Measurements from ENCODE around the gene GEMIN5.

Gene GEMIN5

DNA sequence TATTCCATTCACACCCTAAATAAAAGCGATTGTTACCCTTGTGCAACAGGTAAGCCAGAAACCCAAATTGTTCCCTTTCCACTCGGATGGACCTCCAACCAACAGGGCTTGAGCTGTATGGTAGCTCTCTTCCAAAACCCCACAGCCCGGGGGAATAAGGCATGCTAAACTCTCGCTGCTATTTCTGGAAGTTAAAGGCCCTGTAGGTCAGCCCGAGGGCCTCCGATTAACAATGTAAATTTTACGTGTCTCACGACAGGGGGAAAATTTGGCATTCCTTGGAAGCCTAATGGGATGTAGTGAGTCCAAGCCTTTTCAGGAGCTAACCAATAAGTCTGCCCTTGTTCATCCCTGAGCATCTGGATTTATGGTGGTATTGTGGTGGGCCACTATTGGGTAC lies 53.6 kb downstream of the GEMIN5 start:
- no peak for DNase-seq

DNA sequence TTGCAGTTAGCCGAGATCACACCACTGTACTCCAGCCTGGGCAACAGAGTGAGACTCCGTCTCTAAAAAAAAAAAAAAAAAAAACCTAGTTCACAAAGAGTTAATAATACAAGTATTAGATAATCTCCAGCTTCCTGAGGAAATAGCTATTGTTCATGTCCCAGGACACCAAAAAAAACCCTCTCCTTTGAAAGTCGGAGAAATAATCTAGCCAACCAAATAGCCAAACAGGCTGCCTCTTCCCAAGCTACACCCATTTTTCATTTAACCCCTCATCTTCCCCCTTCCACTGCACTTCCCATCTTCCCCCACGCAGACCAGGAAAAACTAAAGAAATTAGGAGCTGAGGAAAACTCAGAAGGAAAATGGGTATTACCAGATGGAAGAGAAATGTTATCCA lies 56.0 kb downstream of the GEMIN5 start:
- DNase-seq = no peak

DNA sequence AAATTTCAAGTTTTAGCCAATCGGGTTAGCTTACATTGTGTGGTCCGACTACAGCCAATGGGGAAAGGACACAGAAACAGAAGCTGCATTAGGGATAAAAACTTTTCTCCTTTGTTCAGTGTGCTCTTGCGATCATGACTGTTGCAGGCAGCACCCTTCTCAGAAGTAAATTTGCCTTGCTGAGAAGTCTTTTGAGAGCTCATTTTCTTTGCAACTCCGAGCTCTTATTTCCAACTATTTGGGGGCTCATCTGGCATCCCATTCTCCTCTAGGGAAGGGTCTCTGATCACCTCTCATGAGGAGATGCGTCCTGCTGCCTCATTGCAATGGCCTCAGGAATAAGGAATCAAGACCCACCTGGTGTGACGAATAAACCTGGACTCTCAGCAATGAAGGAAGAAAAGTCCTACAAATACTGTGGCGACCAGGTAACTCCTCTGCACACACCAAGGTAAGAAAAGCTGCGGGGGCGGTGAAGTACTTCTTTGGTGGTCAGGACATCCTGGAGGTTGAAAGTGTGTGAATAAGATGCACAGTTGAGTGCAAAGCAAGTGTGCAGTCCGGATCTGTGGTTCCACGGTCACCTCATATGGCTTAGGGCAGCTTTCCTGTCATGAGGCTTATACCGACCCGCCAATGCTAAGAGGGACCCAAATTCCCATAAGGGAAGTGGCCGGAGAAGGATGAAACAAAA lies 59.2 kb downstream of the GEMIN5 start:
- no peak for DNase-seq

DNA sequence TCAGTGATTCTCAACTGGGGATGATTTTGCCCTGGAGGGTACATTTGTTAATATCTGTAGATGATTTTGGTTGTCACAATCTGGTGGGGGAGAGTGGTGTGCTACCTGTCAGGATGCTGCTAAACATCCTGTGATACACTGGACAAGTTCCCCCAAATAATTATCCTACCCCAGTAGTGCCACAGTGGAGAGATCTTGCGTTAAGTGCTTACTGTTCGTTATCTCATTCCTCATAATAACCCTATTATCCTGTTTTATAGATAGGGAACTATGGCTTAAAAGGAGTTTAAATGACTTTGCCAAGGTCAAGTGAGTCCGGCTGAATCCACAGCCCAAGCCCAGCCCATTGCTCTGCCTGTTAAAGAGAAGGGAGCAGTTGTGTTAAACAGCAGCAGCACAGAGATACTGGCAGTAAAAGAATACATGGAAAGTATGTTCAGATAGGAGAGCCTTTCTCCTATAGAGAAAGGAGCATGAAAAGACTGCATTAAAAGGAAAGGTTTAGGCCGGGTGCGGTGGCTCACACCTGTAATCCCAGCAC lies 64.2 kb downstream of the GEMIN5 start:
- DNase-seq = no peak

DNA sequence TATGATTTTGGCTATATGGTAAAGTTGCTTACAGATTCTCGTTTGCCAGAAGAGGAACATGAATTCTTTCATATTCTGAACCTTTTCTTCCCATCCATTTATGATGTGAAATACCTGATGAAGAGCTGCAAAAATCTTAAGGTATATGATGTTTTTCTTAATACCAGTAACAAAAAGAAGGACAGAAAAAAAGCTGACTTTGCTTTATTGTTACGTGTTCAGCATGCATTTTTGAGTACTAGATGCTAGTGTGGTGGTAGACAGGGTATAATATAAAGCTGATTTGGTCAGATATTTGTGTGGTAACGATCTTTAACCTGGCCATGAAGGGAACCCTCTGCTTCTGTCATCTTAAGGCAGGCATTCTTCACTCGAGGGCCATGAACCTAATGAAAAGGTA lies 66.3 kb downstream of the GEMIN5 start:
- DNase-seq = no peak

DNA sequence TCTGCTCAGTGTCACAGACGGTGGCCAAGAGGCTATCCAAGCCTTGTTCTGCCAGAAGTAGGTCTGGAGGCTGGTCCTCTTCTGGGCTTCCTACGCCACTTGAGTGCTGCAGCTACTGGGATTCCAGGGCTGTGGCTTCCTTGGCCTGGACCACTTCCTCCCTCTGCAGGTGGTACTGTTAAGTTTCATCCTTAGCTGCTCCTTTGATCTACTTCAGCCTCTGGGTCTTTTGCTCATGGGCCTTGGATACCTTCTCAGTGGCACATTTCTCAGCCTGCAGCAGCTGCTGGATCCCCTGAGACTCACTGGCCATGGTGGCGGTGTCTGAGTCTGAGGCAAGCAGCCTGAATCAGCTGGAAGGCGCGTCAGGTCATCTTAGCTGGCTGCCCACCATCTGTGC lies 69.3 kb downstream of the GEMIN5 start:
- no peak for DNase-seq

DNA sequence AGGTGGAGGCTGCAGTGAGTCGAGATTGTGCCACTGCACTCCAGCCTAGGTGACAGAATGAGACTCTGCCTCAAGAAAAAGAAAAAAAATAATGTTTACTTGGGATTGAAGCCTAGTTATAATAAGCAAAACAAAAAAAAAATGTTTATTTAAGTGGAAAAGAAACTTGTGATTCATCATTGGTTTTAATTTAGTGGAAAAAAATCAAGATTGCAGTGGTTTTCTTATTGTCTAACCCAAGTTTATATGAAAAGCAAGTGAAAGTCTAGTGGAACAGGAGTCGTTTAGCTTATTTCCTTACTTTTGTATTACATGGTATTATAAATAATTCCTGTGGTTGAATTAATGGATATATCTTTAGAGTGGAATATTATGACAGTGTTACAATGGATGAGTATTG lies 71.2 kb downstream of the GEMIN5 start:
- DNase-seq = no peak

DNA sequence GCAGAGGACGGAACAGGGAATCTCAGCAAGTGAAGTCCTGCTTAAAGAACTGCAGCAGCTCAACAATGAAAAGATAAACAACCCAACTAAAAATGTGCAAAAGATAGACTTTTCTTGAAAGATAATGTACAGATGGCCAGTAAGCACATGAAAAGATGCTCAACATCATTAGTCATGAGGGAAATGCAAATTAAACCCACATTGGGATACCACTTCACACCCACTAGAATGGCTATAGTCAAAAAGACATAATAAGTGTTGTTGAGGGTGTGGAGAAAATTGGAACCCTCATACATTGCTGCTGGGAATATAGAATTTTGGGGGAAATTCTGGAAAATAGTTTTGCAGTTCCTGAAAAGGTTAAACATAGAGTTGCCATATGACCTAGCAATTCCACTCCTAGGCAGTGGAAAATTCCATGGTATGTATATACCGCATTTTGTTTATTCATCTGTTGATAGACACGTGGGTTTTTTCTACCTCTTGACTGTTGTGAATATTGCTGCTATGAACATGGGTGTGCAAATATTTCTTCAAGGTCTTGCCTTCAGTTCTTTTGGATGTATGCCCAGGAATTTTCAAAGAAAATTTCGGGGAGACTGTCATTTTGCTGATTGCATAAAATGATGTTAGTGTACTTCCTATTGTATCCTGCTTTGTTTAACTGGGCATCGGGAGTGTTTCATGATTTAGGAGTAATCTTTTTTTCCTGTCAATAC lies 72.4 kb downstream of the GEMIN5 start:
- no peak for DNase-seq

DNA sequence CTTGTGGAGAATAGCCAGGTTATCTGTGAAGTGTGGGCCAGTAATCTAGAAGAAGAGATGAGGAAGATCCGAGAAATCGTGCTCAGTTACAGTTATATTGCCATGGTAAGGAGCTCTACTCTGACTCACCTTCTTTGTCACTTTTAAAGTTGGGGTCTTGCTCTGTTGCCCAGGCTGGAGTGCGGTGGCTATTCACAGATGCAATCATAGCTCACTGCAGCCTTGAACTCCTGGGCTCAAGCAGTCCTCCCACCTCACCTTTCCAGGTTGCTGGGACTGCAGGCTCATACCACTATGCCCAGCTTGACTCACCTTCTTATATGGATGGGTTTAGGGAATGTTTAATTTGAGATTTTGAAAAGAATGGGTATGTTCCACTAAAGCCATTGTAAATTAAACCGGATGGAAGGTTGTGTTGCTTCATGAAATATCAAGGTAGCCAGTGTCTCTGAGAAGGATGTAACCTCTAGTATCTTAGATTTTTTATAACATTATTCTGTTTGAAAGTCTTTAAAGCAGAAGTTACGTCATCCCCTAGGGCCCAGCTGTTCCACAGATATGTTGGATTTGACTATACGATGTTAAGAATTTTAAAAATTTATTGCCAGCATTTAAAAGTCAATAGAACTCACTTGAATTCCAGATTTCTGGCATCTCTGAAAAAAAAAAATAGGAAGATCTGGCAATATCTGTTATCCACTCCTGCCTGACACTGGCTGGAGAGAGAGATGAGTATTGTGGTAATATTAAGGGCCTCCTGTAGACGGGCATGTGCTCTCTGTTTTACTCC lies 74.5 kb downstream of the GEMIN5 start:
- DNase-seq = no peak

DNA sequence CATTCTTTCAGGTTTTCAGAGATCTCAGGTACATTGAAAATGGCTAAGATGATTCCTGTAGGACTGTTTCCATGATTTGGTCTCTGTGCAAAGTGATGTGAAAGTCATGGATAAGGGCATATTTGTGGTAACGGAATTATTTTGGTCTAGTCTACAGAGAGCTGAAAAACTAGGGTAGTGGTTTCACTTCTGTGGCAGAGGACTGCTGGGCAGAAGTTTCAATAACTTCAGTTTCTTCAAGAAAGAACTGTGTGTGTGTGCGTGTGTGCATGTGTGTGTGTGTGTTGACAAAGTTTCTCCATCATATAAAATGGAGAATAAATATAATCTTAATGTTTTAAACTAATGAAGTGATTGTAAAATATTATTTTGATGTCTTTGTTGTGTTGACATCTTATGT lies 75.2 kb downstream of the GEMIN5 start:
- no peak for DNase-seq

DNA sequence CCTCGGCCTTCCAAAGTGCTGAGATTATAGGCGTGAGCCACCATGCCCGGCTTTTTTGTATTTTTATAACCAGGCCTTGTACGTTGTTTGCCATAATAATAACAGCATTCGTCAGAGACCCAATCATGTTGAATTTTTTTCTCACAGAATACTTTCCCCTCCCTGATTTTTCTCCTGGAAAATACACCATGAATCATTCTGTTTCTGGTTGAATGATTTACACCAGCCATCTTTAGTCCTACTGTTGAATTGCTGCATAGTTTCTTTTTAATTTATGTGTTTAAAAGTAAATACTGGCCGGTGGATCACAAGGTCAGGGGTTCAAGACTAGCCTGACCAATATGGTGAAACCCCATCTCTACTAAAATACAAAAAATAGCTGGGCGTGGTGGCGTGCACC lies 76.1 kb downstream of the GEMIN5 start:
- no peak for DNase-seq

DNA sequence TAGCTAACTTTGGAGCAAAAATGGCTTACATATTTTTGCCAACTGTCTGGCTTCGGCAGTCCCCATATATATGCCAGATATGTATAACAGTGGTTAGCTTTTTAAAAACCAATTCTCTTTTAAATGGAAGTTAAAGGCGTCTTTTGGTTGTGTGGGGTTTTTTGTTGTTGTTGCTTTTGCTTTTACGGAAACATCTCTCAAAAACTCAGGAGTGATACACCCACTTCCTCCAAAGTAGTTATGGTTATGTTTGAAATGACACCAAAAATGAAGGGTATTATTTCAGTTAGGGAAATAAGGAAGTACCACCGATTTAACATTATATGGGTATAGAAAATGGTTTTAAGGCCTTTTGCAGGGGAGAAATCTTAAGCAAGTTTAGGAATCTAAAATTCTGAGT lies 77.2 kb downstream of the GEMIN5 start:
- no peak for DNase-seq

DNA sequence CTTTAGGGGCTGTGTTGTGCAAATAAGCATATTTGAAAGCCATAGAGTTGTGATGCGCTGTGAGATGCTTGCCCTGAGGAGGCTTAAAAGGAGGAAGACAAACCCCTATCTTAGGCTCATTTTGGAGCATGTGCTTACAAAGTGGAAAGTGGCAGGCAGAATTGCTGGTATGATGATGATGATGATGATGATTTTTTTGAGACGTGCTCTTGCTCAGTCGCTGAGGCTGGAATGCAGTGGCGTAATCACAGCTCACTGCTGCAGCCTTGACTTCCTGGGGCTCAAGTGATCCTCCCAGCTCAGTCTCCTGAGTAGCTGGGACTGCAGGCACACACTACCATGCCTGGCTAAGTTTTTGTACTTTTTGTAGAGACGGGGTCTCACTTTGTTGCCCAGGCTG lies 77.9 kb downstream of the GEMIN5 start:
- no peak for DNase-seq

DNA sequence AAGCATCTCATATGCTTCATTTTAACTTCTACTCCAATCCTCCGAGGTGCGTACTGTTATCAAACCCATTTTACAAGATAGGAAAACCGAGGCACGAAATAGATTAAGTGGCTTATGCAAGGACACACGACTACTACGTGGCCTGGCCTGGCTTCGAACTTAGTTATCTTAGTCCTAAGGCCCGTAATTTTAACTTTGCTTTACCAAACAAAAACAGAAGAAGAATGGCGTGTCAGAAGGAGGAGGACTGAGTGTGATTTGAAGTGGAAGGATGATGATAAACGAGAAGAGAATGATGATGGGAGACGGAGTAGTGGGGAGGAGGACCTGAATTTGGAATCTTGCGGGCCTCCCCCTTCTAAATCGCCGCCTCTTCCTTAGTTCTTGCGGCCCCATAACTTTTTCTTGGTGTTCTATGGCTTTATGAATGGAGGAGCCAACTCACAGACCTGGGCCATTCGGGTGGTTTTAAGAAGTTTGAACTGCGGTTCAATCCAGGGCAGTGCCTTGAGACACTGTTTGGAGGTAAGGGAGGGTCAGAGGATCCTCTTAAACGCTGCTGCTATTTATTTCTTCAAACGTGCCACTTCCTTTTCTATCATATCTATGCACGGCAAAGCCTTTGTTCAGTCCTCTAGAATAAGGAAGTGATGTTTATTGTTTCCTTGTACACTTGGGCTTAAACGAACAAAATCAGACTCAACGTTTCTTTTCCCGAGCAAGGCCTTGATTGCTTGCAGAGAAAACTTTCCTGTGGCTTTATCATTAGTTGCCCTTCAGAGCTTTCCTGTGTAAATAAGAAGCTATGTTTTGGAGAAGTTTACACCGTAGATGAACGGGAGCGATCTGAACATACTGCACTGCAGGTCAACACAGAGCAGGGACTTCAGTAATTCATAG lies 78.8 kb downstream of the GEMIN5 start:
- no peak for DNase-seq

DNA sequence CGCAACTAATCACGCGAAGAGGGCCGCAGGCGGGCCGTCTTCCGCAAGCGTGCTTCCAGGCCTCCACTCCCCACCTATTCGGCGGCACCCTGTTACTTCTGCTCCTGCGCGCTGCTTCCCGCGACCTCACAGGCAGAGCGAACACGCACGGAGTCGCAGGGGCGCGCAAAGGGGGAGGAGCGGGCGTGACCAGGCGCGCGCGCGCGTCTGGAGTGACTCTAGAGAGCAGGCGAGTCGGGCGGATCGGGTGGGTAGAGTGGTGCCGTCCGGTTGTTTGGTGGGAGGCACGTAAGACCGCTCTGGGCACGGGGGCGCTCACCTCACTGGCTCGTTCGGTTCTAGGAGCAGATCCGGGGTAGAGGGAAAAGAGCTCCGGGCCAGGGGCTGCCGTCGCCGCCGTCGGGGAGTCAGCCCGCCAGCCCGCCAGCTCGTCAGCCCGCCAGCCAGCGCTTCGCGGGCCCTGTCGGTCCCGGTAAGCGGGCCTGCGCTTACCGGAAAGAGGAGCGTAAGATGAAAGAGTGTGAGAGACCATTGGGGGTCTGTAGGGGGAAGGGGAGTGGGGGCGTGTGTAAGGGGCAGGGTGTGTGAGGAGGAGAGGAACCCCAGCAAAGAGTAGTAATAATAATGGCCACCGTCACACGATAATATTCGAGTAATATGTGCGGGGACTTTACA lies 79.6 kb downstream of the GEMIN5 start, which contains the start of gene CNOT8:
CNOT8 (plus strand) TSS at position 331 of the 675 bp plus-strand sequence. CDS start 4,652 bp downstream, outside the sequence.
- DNase-seq = peak; percentile 96

DNA sequence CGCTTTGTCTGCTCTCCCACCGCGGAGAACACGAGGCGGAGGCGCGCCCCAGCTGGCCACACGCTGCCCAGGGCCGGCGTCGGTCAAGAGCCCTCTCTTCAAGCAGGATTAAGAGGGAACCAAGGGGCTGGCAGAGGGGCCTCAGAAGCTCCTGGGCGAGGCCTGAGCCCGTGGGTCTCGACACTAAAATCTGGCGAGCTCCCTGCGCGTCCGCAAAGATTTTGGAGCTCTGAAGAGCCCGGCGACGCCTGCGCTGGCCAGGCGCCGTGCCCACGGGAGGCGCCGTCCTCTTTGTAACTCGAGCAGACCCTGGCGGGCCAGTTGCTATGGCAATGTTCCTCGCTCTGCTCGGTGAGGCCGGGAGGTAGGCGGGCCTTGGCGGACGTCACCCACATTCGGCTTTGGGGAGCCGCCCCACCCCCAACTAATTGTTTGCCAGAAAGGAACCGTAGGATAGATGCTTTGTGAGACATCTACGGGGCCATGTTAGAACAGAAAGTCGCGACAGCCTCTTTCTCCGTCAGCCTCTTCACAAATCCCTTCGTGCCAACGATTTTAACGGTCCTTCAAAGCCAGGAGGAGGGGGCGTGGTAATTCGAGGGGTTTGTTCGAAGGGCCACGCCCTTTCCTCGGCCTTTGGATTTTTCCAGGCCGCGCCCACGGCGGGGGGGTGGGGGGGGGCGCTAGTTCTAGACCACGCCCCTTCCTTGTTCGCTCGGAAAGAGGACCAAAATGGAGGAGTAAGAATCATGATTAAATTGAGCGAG lies 80.3 kb downstream of the GEMIN5 start:
- DNase-seq = peak; percentile 80

DNA sequence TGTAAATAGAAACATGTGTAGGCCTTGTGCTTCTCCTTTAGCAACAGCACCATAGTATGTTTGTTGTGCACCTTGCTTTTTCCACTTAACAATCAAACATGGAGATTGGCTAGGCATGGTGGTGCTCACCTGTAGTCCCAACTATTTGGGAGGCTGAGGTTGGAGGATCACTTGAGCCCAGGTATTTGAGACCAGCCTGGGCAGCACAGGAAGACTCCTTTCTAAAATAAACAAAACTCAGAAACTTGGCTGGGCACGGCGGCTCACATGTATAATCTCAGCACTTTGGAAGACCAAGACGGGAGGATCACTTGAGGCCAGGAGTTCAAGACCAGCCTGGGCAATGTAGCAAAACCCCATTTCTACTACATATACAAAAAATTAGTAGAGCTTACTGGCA lies 86.7 kb downstream of the GEMIN5 start:
- DNase-seq = no peak

DNA sequence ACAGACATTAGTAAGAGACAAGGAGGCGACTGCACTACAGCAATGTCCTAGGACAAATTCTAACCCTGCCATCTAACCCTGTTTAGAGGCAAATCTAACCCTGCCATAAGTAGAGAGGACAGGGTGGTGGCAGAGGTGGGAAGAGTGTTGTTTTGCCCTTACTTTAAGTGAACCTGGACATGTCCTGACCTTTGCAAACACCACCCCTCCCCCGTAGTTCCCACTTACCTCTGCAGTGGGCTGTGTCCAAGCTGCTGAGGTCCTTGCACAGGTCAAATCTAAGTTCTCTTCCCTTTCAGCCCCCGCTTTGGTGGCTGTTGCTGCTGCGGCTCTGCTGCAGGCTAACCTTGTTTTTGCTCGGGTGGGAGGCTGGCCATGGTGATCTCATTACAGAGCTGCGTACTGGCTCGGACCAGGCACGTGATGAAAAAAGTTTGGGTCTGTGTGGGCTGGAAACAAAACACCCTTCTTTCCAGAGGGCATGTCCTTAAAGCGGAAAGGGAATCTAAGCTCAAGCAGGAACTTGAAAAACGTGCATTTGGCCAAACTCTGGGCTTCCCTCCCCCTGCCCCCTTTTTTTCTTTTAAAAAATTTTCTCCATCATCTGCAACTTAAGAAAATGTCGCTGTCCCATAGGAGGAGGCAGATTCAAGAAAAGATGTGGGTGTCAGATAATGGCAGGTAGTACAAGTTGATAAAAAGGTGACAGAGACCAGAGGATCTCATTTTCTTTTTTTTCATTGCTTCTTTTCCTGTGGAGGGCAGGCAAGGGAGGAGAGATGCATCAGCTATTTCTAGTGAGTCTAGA lies 87.6 kb downstream of the GEMIN5 start, which contains the start of gene FAXDC2:
FAXDC2 (minus strand) TSS at position 349 of the 808 bp plus-strand sequence. CDS start 12,425 bp downstream, outside the sequence.
- DNase-seq = no peak

DNA sequence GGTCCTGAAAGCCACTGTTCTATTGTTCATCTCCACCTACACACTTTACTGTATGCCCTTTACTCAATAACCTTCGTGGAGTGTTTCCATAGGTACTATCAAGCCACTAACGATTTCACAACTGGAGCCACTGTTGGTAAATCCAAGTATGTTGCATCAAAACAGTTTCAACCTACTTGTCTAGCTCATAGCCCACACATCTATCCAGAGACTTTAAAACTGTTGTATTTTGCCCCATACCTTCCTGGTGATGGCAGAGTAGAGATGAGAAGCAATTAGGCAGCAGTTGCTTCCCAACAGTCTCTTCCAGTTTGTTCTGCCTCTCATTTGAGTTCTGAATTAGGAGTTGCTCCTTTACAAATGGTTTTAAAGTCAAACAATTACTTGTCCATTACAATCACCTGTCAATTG lies 88.2 kb downstream of the GEMIN5 start:
- DNase-seq = no peak

DNA sequence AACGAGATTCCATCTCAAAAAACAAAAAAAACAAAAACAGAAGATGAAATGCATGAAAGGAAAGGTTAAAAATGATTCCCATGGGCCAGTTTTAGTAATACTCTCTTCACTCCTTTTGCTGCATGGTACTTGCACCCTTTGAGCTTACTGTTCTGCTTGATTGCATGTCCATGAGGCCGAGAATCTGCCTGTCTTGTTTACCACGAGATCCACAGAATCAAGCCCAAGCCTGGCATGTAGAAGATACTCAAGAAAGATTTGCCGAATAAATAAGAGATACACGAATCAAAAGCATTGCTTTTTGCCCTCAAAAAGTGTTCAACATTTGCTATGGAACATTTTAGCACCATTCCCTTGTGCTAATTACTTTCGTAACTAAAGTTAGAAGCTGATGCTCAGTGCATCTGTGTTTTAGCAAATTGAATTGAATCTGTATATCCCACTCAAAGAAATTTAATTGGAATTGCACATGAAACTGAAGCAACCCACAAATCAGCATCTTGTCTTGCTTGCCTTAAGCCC lies 88.7 kb downstream of the GEMIN5 start:
- no peak for DNase-seq

All from activated CD4-positive, alpha-beta T cell treated with anti-CD3 and anti-CD28 coated beads for 1 hour (primary cell).